Smooth muscle cell (in vitro differentiated cells): ENCODE results near the gene FKBP9. TPM values are rescaled to one million over a fixed set of nuclear protein-coding genes. Genes with fewer than 3 reads are reported as not detected.

Source experiments
- DNase-seq: peaks from one replicate; lab custom pipeline; 2025; ENCODE audit not compliant: unreplicated experiment; lab: John Stamatoyannopoulos, UW
- H2AFZ ChIP-seq: fragments of 200-600 bp; sonication (generic); 2 replicates; pipeline ENCODE4 v1.6.0; 2016; ENCODE audit warnings: antibody characterized with exemption, low read depth, mild to moderate bottlenecking
- H3F3A ChIP-seq: fragments of 200-600 bp; sonication (generic); 2 replicates; pipeline ENCODE4 v1.6.0; 2017; ENCODE audit warnings: antibody characterized with exemption, low read depth
- H3K27ac ChIP-seq: fragments of 200-600 bp; sonication (generic); 2 replicates; pipeline ENCODE4 v1.5.1; 2016; ENCODE audit warnings: low read depth, mild to moderate bottlenecking
- H3K27me3 ChIP-seq: fragments of 200-600 bp; sonication (generic); 2 replicates; pipeline ENCODE4 v1.6.1; 2016; ENCODE audit warnings: low read depth, mild to moderate bottlenecking
- H3K36me3 ChIP-seq: fragments of 200-600 bp; sonication (generic); 2 replicates; pipeline ENCODE4 v1.5.1; 2016; ENCODE audit warnings: low read depth
- H3K4me1 ChIP-seq: fragments of 200-600 bp; sonication (generic); 2 replicates; pipeline ENCODE4 v1.5.1; 2016; ENCODE audit warnings: low read depth
- H3K4me2 ChIP-seq: fragments of 200-600 bp; sonication (generic); 2 replicates; pipeline ENCODE4 v1.6.0; 2016; ENCODE audit warnings: mild to moderate bottlenecking
- H3K4me3 ChIP-seq: fragments of 200-600 bp; sonication (generic); 2 replicates; pipeline ENCODE4 v1.5.1; 2016; ENCODE audit warnings: mild to moderate bottlenecking
- H3K79me2 ChIP-seq: fragments of 200-600 bp; sonication (generic); 2 replicates; pipeline ENCODE4 v1.6.0; 2016; ENCODE audit warnings: low read depth, mild to moderate bottlenecking
- H3K9ac ChIP-seq: fragments of 200-600 bp; sonication (generic); 2 replicates; pipeline ENCODE4 v1.6.0; 2016; ENCODE audit warnings: low read depth
- H3K9me3 ChIP-seq: fragments of 200-600 bp; sonication (generic); replicated peaks from 2 replicates; pipeline ENCODE4 v1.5.1; 2016; ENCODE audit warnings: low read depth
- H4K20me1 ChIP-seq: fragments of 200-600 bp; sonication (generic); 2 replicates; pipeline ENCODE4 v1.6.0; 2016; ENCODE audit warnings: low read depth
- CTCF ChIP-seq: fragments of 200-600 bp; sonication (generic); IDR thresholded peaks from 2 replicates; pipeline ENCODE4 v1.5.1; 2017; ENCODE audit warnings: borderline replicate concordance, mild to moderate bottlenecking, antibody characterized with exemption; ENCODE audit not compliant: insufficient read depth, poor library complexity, severe bottlenecking
- WGBS: methylation state at CpG from one replicate; pipeline ENCODE4 v1.1.7; 2016; ENCODE audit warnings: low lambda C conversion rate; 5-methylcytosine and 5-hydroxymethylcytosine counted together
- polyA plus RNA-seq: library from polyadenylated mRNA; unstranded; fragments of >200 nt; fragmentation: Nextera tagmentation; extraction: Ambion mirVana; gene quantifications from 2 replicates; pipeline ENCODE4 v1.2.1, GENCODE V29; 2016
- small RNA-seq: library from RNA; depleted of rRNA; stranded (forward); fragments of <200 nt; gene quantifications from one replicate; pipeline ENCODE3, GENCODE V24; 2014
- total RNA-seq: library from RNA; depleted of rRNA; stranded (reverse); fragments of >200 nt; gene quantifications from 2 replicates; pipeline ENCODE4 v1.2.3, GENCODE V29; 2014

FKBP9 gene
- total and polyA plus RNA-seq, 2 experiments from 2014 or later: 99.0 to 130 TPM

GRCh38 chr7:33055158-33055557, 97.9 kb downstream of the FKBP9 start:
- DNase-seq: no peak
- no peaks in the 10 kb centered on the region for H3K4me1 ChIP-seq
- WGBS: 97% methylated on average over 5 of the region's 5 CpGs
- no peaks in the 10 kb centered on the region for H3K9me3 ChIP-seq
- H3K9ac ChIP-seq: no peak overlapping the region
- TF ChIP-seq CTCF: no peak
- no peak overlapping the region for H3K4me2 ChIP-seq
- H3F3A ChIP-seq: no peaks in the 10 kb centered on the region
- H2AFZ ChIP-seq: no peak overlapping the region
- H3K36me3 ChIP-seq: no peaks in the 10 kb centered on the region
- no peak overlapping the region for H3K27ac ChIP-seq
- H4K20me1 ChIP-seq: peaks cover 47% of the 10 kb centered on the region
- no peaks in the 10 kb centered on the region for H3K27me3 ChIP-seq
- no peak overlapping the region for H3K4me3 ChIP-seq
- H3K79me2 ChIP-seq: peaks cover 86% of the 10 kb centered on the region

Small RNAs within 50 kb of the gene (small RNA-seq; reads per million reads assigned to genes)
- not detected for gene AC083863.1
- not detected for gene RN7SL505P
- not detected for gene RNU6-388P
- gene RPS29P14: not detected

Other genes with a start within 250 kb of the FKBP9 start
- 32.7 and 43.2 TPM in 2 replicates for gene KBTBD2, start 65.7 kb upstream of the FKBP9 start, total RNA-seq
- 21.2 and 25.6 TPM in 2 replicates for gene KBTBD2, start 65.7 kb upstream of the FKBP9 start, polyA plus RNA-seq
- 16.5 and 25.4 TPM in 2 replicates for gene NT5C3A, start 105.3 kb downstream of the FKBP9 start, total RNA-seq
- gene NT5C3A, start 105.3 kb downstream of the FKBP9 start, polyA plus RNA-seq: 12.9 and 17.7 TPM in 2 replicates
- 15.3 and 23.9 TPM in 2 replicates for gene RP9, start 152.0 kb downstream of the FKBP9 start, total RNA-seq
- gene RP9, start 152.0 kb downstream of the FKBP9 start, polyA plus RNA-seq: 23.3 and 28.3 TPM in 2 replicates
- 19.6 and 25.5 TPM in 2 replicates for gene BBS9, start 172.1 kb downstream of the FKBP9 start, total RNA-seq
- 12.8 and 13.4 TPM in 2 replicates for gene BBS9, start 172.1 kb downstream of the FKBP9 start, polyA plus RNA-seq